Activated gamma-delta T cell treated with Interleukin-2 at 50 U/mL for 16 hours (primary cell): ENCODE results near the gene KLHL17.

ENCODE experiments used
- DNase-seq: peaks from one replicate; pipeline ENCODE4 v3.0.0-alpha.2; 2020

Gene KLHL17

DNA sequence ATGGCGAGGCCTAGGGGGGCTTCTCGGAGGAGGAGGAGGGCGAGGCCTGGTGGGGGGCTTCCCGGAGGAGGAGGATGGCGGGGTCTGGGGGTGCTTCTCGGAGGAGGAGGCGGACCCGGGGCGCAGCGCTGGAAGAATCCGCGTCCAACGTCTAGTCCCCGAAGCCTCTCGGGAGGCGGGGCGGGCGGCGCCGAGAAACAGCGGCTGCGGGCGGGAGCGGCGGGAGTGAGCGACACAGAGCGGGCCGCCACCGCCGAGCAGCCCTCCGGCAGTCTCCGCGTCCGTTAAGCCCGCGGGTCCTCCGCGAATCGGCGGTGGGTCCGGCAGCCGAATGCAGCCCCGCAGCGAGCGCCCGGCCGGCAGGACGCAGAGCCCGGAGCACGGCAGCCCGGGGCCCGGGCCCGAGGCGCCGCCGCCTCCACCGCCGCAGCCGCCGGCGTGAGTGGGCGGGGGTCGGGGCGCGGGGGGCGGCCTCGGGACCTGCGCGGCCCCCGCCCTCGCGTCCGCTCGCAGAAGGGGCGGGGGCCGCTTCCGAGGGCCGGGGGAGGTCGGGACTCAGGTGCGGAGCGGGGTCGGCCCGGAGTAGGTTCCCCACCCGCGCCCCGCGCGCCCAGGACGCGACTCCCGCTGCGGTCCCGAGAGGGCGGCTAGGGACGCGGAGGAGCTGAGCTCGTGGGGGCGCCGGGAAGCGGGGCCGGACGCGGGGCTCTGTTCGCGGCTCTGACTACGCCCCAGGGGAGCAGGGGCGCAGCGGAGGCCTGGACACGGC is at the start of gene KLHL17:
TSS of gene KLHL17 (plus strand) at position 222 of the 769 bp plus-strand sequence. CDS start at position 332, 110 bp downstream.
- peak; percentile 71 for DNase-seq

DNA sequence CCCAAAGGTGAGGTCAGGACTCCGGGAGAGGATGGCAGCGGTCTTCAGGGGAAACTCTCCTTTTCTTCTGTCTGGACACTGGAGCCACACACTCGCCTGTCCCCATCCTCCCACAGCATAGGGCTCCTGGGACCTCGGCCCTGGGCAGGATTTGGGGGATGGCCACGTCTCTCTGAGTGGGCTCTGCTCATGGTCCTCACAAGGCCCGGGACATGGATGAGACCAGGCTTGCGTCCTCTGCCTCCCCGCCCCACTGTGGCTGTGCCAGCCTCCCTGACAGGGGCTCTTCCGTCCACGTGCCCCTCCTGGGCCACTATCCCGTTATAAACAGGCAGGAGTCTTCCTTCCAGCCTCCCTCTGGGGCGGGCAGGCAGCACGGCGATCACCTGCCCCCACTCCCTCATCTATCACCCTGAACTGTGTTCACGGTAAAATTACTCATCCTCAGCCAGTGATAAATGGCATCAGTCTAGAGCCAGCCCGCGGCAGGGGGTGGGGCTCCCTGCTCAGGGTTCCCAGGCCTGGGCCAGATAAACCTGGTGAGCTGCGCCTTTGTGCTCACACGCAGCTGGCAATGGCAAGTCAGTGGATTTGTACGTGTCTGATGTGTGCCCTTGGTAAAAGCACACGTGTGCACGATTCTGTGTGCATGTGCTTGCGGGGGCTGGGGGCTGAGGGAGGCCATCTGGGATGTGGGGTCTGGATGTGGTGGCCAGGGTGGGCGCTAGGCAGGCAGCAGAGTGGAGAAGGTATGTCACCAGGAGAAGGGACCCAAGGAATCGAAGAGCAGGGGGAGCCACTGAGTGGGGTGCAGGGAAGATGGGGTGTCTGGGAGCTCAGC is 49.3 kb upstream of the KLHL17 start:
- peak; percentile 2 for DNase-seq

GRCh38 chr1:911875-912739 is 48.3 kb upstream of the KLHL17 start:
- DNase-seq, result no peak

GRCh38 chr1:912740-913301 is 47.6 kb upstream of the KLHL17 start:
- DNase-seq, result peak; percentile 3

DNA sequence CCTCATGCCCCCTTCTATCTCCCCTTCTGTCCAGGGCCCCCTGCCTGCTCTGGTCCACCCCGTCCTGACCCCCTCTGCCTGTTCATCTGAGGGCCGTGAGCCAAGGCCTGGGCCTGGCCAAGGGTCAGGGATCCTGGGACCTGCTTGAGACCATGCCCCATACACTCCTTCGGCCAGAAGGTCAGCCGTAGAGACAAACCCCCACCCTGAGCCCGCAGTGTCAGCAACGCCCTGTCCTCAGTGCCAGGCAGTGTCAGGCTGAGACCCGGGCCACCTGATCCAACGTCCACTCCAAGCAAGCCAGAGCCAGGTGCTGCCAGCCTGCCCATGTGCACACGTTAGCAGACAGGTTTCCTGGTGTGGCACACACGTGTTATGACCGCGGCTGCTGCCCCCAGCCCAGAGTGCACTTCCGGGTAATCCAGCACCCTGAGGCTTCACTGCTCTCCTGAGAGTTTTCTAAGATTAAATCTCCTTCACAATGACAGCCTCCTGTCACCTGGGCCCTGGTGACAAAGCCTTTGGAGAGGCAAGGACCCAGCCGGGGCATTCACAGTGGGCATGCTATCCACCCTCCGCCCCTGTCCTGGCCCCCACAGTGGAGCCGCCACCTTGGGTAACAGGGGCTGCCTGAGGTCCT is 46.8 kb upstream of the KLHL17 start:
- DNase-seq, result no peak

- no peak for DNase-seq
These were observed 46.1 kb upstream of the KLHL17 start for GRCh38 chr1:914131-914890.

DNA sequence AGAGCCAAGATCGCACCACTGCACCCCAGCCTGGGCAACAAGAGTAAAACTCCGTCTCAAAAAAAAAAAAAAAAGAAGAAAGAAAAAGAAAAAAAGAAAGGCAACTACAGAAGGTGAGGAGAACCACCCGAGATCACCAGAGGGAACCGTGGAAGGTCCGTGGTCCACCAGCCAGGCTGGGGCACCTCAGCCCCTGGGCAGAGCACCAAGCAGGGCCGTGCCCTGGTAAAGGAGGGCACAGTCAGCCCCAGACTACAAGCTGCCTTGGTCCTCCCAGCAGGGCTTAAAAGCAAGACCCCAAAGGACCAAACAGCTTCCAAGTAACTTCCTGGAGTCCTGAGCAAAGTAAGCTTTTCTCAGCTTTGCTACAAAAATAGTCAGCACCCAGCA is 45.5 kb upstream of the KLHL17 start:
- DNase-seq, result no peak

DNA sequence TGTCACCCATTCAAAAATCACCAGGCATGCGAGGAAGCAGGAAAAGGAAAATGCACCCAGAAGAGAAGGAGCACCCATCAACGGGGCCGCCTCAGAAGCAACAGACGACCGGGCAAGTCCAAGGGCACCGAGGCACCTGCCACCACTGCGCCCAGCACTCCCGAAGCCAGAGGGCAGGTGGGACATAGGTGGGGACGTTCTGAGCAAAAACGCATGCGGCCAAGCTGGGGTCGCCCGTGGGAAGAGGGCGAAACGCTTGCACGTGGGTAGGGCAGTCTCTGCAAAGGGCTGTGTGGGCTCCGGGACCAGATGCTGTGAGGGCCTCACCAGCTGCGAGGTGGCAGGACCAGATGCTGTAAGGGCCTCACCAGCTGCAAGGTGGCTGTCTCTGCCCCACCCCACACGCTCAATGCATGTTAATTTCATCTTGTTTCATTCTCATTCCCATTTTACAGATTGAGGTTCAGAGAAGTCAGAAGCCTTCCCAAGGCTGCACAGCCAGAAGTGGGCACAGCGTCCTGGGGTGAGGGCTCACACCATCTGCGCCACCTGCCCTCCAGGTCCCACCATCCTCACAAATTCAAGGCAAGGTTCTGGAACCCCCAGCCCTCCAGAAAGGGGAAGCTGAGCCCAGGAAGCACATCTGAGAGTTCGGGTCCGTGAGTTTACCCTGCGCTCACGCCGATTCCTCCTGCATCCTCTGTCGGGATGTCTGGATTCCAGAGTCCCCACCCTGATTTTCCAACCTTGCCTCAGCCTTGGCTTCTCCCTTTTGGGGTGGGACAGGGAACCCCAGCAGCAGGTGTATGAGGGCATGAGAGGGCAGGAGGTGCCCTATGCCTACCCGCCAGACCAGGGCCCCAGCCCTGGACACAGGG is 44.9 kb upstream of the KLHL17 start:
- DNase-seq, result no peak

GRCh38 chr1:916173-917075 is 44.0 kb upstream of the KLHL17 start:
- no peak for DNase-seq

DNA sequence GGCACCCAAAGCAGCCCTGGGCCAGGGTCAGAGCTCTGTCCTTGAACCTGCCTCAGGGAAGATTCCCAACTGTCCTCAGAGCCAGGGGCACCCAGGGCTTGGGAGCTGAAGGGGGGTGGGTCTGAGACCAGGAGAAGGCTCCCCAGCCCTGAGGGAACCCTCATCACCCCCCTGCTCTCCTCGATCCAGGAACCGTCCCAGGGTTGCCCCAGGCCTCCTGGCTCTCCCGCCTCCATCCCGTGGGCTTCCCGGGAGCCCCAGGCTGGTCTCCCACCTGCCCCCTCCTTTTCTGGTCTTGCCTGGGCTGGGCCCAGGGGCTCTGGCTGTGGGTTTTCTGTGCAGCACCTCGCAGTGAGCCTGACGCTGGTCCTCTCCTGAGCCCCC is 43.3 kb upstream of the KLHL17 start:
- DNase-seq, result no peak

- no peak for DNase-seq
These were observed 42.8 kb upstream of the KLHL17 start for GRCh38 chr1:917466-918091.

DNA sequence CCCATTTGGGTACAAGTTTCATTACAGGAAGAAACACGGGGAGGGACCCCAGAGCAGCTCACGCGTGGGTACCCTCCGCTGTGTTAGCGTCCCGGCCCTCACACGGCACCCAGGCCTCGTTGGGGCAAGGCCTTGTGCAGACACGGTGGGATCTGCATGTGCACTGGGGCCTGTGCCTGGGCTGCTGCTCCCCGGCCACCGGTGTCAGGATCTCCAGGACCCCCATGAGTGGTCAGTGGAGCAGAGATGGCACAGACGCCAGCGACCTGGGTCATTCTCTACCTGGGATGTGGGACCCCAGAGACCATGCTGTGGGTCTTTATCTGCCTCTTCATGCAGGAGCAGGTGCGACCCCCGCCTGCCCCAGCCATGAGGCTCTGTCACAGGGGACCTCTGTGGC is 42.0 kb upstream of the KLHL17 start:
- DNase-seq, result no peak

- no peak for DNase-seq
These were observed 41.5 kb upstream of the KLHL17 start for GRCh38 chr1:918843-919242.

GRCh38 chr1:919271-919872 is 41.0 kb upstream of the KLHL17 start:
- no peak for DNase-seq

DNA sequence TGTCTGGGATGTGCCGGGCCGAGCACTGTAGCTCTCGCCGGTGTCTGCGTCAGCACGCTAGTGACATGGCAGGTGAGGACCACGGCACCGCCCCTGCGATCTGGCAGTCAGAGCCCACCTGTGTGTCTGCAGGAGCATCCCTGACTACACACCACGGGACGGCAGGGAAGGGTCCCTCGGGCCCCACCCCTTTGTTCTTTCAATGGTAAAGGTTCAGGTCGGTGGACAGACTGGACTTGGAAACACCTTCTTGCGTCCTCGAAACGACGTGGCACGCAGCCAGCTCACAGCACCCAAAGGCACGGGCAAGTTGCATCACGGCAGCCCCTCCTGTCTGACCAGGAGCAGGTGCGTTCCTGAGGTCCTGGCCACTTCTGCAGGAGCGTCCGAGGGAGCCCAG is 40.4 kb upstream of the KLHL17 start:
- DNase-seq, result no peak

- DNase-seq, result no peak
These were observed 39.9 kb upstream of the KLHL17 start for GRCh38 chr1:920521-920920.

- peak; percentile 30 for DNase-seq
These were observed 39.2 kb upstream of the KLHL17 start for GRCh38 chr1:921011-921837.
